ENCODE data around the gene HERC4.

HERC4 gene

DNA sequence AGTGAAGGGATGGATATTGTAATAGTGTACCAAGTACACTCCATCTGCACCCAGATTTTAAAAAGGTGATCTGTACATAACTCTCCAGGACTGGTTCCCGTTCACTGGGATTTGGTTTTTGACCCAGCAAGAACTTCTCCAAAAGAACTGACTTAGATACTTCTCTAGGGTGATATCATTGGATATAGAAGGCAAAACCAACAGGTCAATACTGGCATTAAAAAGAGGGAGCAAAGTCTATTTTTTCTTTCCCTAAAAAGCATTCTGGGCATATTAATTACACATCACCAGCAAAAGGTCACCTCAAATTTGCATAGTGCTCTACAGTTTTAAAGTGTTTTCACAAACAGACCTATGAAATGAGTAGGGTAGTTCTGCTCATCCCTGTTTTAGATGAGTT lies 37.8 kb upstream of the HERC4 start:
- DNase-seq (ENCODE audit: low read depth, low spot score): no peak
- in situ Hi-C loops (cut with HindIII; ENCODE audit: low sequenced_read_pairs): no loop called here
- TF ChIP-seq, protein P1, sequence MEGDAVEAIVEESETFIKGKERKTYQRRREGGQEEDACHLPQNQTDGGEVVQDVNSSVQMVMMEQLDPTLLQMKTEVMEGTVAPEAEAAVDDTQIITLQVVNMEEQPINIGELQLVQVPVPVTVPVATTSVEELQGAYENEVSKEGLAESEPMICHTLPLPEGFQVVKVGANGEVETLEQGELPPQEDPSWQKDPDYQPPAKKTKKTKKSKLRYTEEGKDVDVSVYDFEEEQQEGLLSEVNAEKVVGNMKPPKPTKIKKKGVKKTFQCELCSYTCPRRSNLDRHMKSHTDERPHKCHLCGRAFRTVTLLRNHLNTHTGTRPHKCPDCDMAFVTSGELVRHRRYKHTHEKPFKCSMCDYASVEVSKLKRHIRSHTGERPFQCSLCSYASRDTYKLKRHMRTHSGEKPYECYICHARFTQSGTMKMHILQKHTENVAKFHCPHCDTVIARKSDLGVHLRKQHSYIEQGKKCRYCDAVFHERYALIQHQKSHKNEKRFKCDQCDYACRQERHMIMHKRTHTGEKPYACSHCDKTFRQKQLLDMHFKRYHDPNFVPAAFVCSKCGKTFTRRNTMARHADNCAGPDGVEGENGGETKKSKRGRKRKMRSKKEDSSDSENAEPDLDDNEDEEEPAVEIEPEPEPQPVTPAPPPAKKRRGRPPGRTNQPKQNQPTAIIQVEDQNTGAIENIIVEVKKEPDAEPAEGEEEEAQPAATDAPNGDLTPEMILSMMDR (IDR thresholded peaks at IDR 0.05; ENCODE audit: low read depth, low read length): no peak
- H3K4me3 ChIP-seq (ENCODE audit: low read depth, low read length): no peak overlapping the region

GRCh38 chr10:68111584-68111983 lies 36.5 kb upstream of the HERC4 start:
- TF ChIP-seq, protein P1 (IDR thresholded peaks at IDR 0.05; ENCODE audit: low read depth, low read length): no peak
- in situ Hi-C loops (cut with HindIII; ENCODE audit: low sequenced_read_pairs): no loop called here
- DNase-seq (ENCODE audit: low read depth, low spot score): no peak
- no peak overlapping the region for H3K4me3 ChIP-seq (ENCODE audit: low read depth, low read length)

- H3K4me3 ChIP-seq (ENCODE audit: low read depth, low read length): no peak overlapping the region
- TF ChIP-seq, protein P1 (IDR thresholded peaks at IDR 0.05; ENCODE audit: low read depth, low read length): no peak
- in situ Hi-C loops (cut with HindIII; ENCODE audit: low sequenced_read_pairs): no loop called here
- DNase-seq (ENCODE audit: low read depth, low spot score): no peak
Measured at GRCh38 chr10:68110027-68110426, 34.9 kb upstream of the HERC4 start.

DNA sequence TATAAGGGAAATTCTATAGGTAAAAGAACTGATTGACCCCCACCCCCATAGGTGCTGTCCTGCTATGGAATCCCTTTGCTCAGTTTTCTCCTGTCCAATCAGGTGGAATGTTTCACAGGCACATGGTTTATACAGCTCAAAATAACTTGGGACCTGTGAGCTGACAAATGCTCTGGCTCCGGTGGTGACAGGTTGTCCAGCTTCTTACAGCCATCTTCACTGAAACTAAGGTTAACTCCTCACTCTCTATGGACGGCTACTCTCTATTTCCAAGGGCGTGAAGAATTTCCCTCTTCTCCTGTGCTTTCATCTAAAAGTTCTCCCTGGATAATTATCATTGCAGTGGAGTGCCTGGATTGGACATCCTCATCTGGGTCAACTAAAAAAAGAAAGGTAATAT lies 34.2 kb upstream of the HERC4 start, which contains the start of gene MYPN:
MYPN (plus strand) TSS at position 158 of the 400 bp plus-strand sequence. CDS start 11,951 bp downstream, outside the sequence.
- in situ Hi-C loops (cut with HindIII; ENCODE audit: low sequenced_read_pairs): no loop called here
- no peak within 1 kb of the TSS for H3K4me3 ChIP-seq (ENCODE audit: low read depth, low read length)
- TF ChIP-seq, protein P1 (IDR thresholded peaks at IDR 0.05; ENCODE audit: low read depth, low read length): no peak
- no peak for DNase-seq (ENCODE audit: low read depth, low spot score)

- in situ Hi-C loops (cut with HindIII; ENCODE audit: low sequenced_read_pairs): no loop called here
- H3K4me3 ChIP-seq (ENCODE audit: low read depth, low read length): no peak overlapping the region
- no peak for DNase-seq (ENCODE audit: low read depth, low spot score)
- TF ChIP-seq, protein P1 (IDR thresholded peaks at IDR 0.05; ENCODE audit: low read depth, low read length): no peak
Measured at GRCh38 chr10:68108653-68109052, 33.6 kb upstream of the HERC4 start.

DNA sequence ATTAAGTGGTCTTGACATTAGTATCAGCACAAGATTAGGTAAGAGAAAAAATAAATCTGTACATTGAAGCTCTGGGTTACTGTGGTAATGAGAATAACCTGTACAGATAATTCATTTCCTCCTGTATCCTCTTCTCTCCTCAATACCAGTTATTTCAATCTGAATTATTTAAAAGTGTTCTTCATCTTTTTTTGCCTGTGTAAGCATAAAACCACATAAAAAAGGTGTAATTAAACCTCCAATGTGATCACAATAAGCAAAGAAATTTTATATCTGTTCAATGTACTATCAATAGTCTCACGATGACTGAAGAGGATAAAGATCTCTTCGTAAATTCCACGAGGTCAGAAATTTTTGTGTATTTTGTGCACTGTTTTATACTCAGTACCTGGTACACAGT lies 33.0 kb upstream of the HERC4 start:
- no peak for DNase-seq (ENCODE audit: low read depth, low spot score)
- no peak overlapping the region for H3K4me3 ChIP-seq (ENCODE audit: low read depth, low read length)
- TF ChIP-seq, protein P1 (IDR thresholded peaks at IDR 0.05; ENCODE audit: low read depth, low read length): no peak
- in situ Hi-C loops (cut with HindIII; ENCODE audit: low sequenced_read_pairs): no loop called here

- TF ChIP-seq, protein P1 (IDR thresholded peaks at IDR 0.05; ENCODE audit: low read depth, low read length): no peak
- in situ Hi-C loops (cut with HindIII; ENCODE audit: low sequenced_read_pairs): no loop called here
- H3K4me3 ChIP-seq (ENCODE audit: low read depth, low read length): no peak overlapping the region
- DNase-seq (ENCODE audit: low read depth, low spot score): no peak
Measured at GRCh38 chr10:68107651-68108050, 32.6 kb upstream of the HERC4 start.

Data from astrocyte of the spinal cord (primary cell).